PC-3 (cell line): Measurements from ENCODE around the gene PLEKHG2. TPM values are rescaled to one million over a fixed set of nuclear protein-coding genes. Genes with fewer than 3 reads are reported as not detected.

ENCODE experiments used
- ATAC-seq: fragments of 200-7000 bp; cut with Tn5 transposase; 2 replicates; pipeline ENCODE4 v1.9.1; 2020; ENCODE audit warnings: mild to moderate bottlenecking, moderate library complexity
- BruUV-seq: library from RNA; stranded (reverse); fragments of 400-500 nt; replicated peaks from 2 replicates; lab custom pipeline; 2021; lab: Mats Ljungman, UMichigan
- CTCF ChIA-PET: fragments of 300-600 bp; sonication (Branson Sonifier 250); formaldehyde crosslinking; loops from one replicate; lab custom pipeline; 2022; ENCODE audit warnings: antibody characterized with exemption; lab: Charles Lee
- POLR2A ChIA-PET: fragments of 300-600 bp; sonication (Branson Sonifier 250); formaldehyde crosslinking; loops from one replicate; lab custom pipeline; 2022; ENCODE audit warnings: antibody characterized with exemption; ENCODE audit not compliant: unreplicated experiment; lab: Charles Lee
- DNase-seq: peaks from one replicate; pipeline ENCODE4 v3.0.0-alpha.2; 2015
- H2AFZ ChIP-seq: fragments of 300-600 bp; sonication (generic); 2 replicates; pipeline ENCODE4 v1.6.0; 2016; ENCODE audit warnings: antibody characterized with exemption, low read length
- H3F3A ChIP-seq: fragments of 300-600 bp; sonication (generic); one replicate; pipeline ENCODE4 v1.6.0; 2017; ENCODE audit warnings: antibody characterized with exemption, low read length, control low read depth, mild to moderate bottlenecking; ENCODE audit not compliant: unreplicated experiment
- H3K27ac ChIP-seq: fragments of 300-600 bp; sonication (generic); 2 replicates; pipeline ENCODE4 v1.5.1; 2016; ENCODE audit warnings: mild to moderate bottlenecking, low read length
- H3K27me3 ChIP-seq: fragments of 300-600 bp; sonication (generic); 2 replicates; pipeline ENCODE4 v1.6.1; 2016; ENCODE audit warnings: low read length, mixed read lengths
- H3K36me3 ChIP-seq: fragments of 300-600 bp; sonication (generic); 2 replicates; pipeline ENCODE4 v1.6.1; 2016; ENCODE audit warnings: low read depth, mixed run types, low read length, mixed read lengths
- H3K4me1 ChIP-seq: fragments of 300-600 bp; sonication (generic); 2 replicates; pipeline ENCODE4 v1.5.1; 2016; ENCODE audit warnings: low read length; ENCODE audit not compliant: insufficient read depth
- H3K4me2 ChIP-seq: fragments of 300-600 bp; sonication (generic); 2 replicates; pipeline ENCODE4 v1.6.0; 2016; ENCODE audit warnings: low read length
- H3K4me3 ChIP-seq: fragments of 300-600 bp; sonication (generic); 2 replicates; pipeline ENCODE4 v1.5.1; 2016; ENCODE audit warnings: mild to moderate bottlenecking, low read length, mixed read lengths
- H3K79me2 ChIP-seq: fragments of 300-600 bp; sonication (generic); 2 replicates; pipeline ENCODE4 v1.6.1; 2017; ENCODE audit warnings: low read length, mixed read lengths
- H3K9ac ChIP-seq: fragments of 300-600 bp; sonication (generic); 2 replicates; pipeline ENCODE4 v1.6.0; 2016; ENCODE audit warnings: mild to moderate bottlenecking, low read length
- H3K9me2 ChIP-seq: fragments of 300-600 bp; sonication (generic); replicated peaks from 2 replicates; pipeline ENCODE4 v1.6.1; 2016; ENCODE audit warnings: mixed run types, low read length, mixed read lengths
- H3K9me3 ChIP-seq: fragments of 300-600 bp; sonication (generic); 2 replicates; pipeline ENCODE4 v1.6.1; 2016; ENCODE audit warnings: low read length, mixed read lengths
- H4K20me1 ChIP-seq: fragments of 300-600 bp; sonication (generic); 2 replicates; pipeline ENCODE4 v1.6.1; 2016; ENCODE audit warnings: low read length, mixed read lengths
- CTCF ChIP-seq: fragments of 300-600 bp; sonication (generic); conservative IDR thresholded peaks from 2 replicates; pipeline ENCODE4 v1.5.1; 2017; ENCODE audit warnings: antibody characterized with exemption, low read depth, mild to moderate bottlenecking, low read length
- EZH2 ChIP-seq: fragments of 300-600 bp; sonication (generic); IDR thresholded peaks from one replicate; pipeline ENCODE4 v1.6.1; 2017; ENCODE audit warnings: antibody characterized with exemption, mild to moderate bottlenecking, low read length; ENCODE audit not compliant: unreplicated experiment
- EZH2phosphoT487 ChIP-seq: fragments of 300-600 bp; sonication (generic); IDR thresholded peaks from 2 replicates; pipeline ENCODE4 v1.6.1; 2018; ENCODE audit warnings: mild to moderate bottlenecking, antibody characterized with exemption, low read length, borderline replicate concordance
- intact Hi-C: fragments of 100-400 bp; cut with micrococcal nuclease; formaldehyde crosslinking; loops from 2 replicates; pipeline ENCODE4 v1.9.0; 2023
- total RNA-seq: library from RNA; depleted of rRNA; stranded (reverse); fragments of >200 nt; gene quantifications from 2 replicates; pipeline ENCODE4 v1.2.3, GENCODE V29; 2014

PLEKHG2 gene
- total RNA-seq, 1 experiment from 2014 or later, result 8.3 TPM

DNA sequence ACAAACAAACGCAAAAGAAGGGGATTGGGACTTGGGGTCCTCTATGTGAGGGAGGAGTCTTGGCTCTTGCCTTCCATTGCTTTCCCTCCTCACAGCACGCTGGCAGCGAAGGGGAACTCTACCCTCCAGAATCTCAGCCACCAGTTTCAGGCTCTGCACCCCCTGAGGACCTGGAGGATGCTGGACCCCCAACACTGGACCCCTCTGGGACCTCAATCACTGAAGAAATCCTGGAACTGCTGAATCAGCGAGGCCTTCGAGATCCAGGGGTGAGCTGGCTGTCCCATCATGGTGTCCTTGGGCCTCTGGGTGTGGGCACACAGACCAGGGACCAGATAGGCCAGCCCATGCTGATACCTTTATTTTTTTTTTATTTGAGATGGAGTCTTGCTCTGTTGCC is 9.6 kb downstream of the PLEKHG2 start:
- Histone ChIP-seq H3K79me2 (no peaks in the 10 kb centered on the region), H3K27me3 (no peaks in the 10 kb centered on the region), H3K27ac (no peak overlapping the region), H3F3A (no peaks in the 10 kb centered on the region), H3K9ac (no peak overlapping the region), H3K36me3 (no peaks in the 10 kb centered on the region), H3K9me2 (no peaks in the 10 kb centered on the region), H3K9me3 (no peaks in the 10 kb centered on the region), H3K4me1 (no peaks in the 10 kb centered on the region), H2AFZ (no peak overlapping the region), H3K4me3 (no peak overlapping the region), H4K20me1 (no peaks in the 10 kb centered on the region), H3K4me2 (no peak overlapping the region)
- ATAC-seq (no peak), DNase-seq (no peak)
- no TSS peak for BruUV-seq
- CTCF ChIA-PET, result no interaction called here
- POLR2A ChIA-PET, result no interaction called here
- intact Hi-C loops, result no loop called here
- TF ChIP-seq EZH2 (no peak), EZH2phosphoT487 (no peak), CTCF (no peak)

- no peak overlapping the region for H3K4me3 ChIP-seq
- no peaks in the 10 kb centered on the region for H3K9me3 ChIP-seq
- no TSS peak for BruUV-seq
- DNase-seq (no peak), ATAC-seq (no peak)
- H3K27ac ChIP-seq, result no peak overlapping the region
- no peaks in the 10 kb centered on the region for H4K20me1 ChIP-seq
- no peaks in the 10 kb centered on the region for H3K36me3 ChIP-seq
- TF ChIP-seq EZH2 (no peak), EZH2phosphoT487 (no peak), CTCF (no peak)
- no peaks in the 10 kb centered on the region for H3K27me3 ChIP-seq
- ChIA-PET POLR2A (no interaction called here), CTCF (no interaction called here)
- no peak overlapping the region for H2AFZ ChIP-seq
- intact Hi-C loops, result no loop called here
- no peak overlapping the region for H3K9ac ChIP-seq
- H3K4me1 ChIP-seq, result no peaks in the 10 kb centered on the region
- H3K4me2 ChIP-seq, result no peak overlapping the region
- no peaks in the 10 kb centered on the region for H3K79me2 ChIP-seq
- H3K9me2 ChIP-seq, result no peaks in the 10 kb centered on the region
- no peaks in the 10 kb centered on the region for H3F3A ChIP-seq
Observed at GRCh38 chr19:39423258-39424086, 11.0 kb downstream of the PLEKHG2 start.

DNA sequence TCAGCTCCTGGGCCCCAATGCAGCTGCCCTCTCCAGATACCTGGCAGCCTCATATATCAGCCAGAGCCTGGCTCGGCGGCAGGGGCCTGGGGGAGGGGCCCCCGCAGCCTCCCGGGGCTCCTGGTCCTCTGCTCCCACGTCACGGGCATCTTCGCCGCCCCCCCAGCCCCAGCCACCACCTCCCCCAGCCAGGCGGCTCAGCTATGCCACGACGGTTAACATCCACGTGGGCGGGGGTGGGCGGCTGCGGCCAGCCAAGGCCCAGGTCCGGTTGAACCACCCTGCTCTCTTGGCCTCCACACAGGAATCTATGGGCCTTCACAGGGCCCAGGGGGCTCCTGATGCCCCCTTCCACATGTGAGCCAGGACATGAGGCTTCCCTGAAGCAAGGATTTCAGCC is 12.5 kb downstream of the PLEKHG2 start:
- no peaks in the 10 kb centered on the region for H3K27me3 ChIP-seq
- CTCF ChIA-PET, result no interaction called here
- ATAC-seq, result no peak

More for the DNA sequence above, 12.5 kb downstream of the PLEKHG2 start:
- H3K27ac ChIP-seq, result no peak overlapping the region
- no peaks in the 10 kb centered on the region for H3K9me3 ChIP-seq
- no peaks in the 10 kb centered on the region for H3K79me2 ChIP-seq
- H3K4me1 ChIP-seq, result no peaks in the 10 kb centered on the region
- no peaks in the 10 kb centered on the region for H4K20me1 ChIP-seq
- POLR2A ChIA-PET, result no interaction called here
- no peak for DNase-seq
- H3K9me2 ChIP-seq, result no peaks in the 10 kb centered on the region
- TF ChIP-seq EZH2 (no peak), EZH2phosphoT487 (no peak), CTCF (no peak)
- H3K9ac ChIP-seq, result no peak overlapping the region
- no peaks in the 10 kb centered on the region for H3F3A ChIP-seq
- BruUV-seq, result no TSS peak
- no peaks in the 10 kb centered on the region for H3K36me3 ChIP-seq
- H2AFZ ChIP-seq, result no peak overlapping the region
- H3K4me2 ChIP-seq, result no peak overlapping the region
- intact Hi-C loops, result no loop called here
- no peak overlapping the region for H3K4me3 ChIP-seq
